Neural cell (in vitro differentiated cells): ENCODE data around the gene AVEN. TPM values are rescaled to one million over a fixed set of nuclear protein-coding genes. Genes with fewer than 3 reads are reported as not detected.

Source experiments
- H2AFZ ChIP-seq: fragments of 200-600, 300-800 bp; sonication (generic), shearing (Covaris generic); 2 replicates; pipeline ENCODE4 v1.6.0; 2014; ENCODE audit warnings: low read depth, mild to moderate bottlenecking, antibody characterized with exemption, low read length, moderate library complexity
- H3F3A ChIP-seq: fragments of 200-600 bp; shearing (Covaris generic); 2 replicates; pipeline ENCODE4 v1.6.1; 2016; ENCODE audit warnings: mild to moderate bottlenecking, moderate library complexity, mixed read lengths, antibody characterized with exemption, low read length; ENCODE audit not compliant: insufficient read depth, poor library complexity, severe bottlenecking
- H3K27ac ChIP-seq: fragments of 200-600, 300-800 bp; sonication (generic), shearing (Covaris generic); 2 replicates; pipeline ENCODE4 v1.5.1; 2014; ENCODE audit warnings: mild to moderate bottlenecking, low read length, moderate library complexity
- H3K27me3 ChIP-seq: fragments of 300-800, 200-600 bp; sonication (generic), shearing (Covaris generic); 2 replicates; pipeline ENCODE4 v1.6.0; 2014; ENCODE audit warnings: mild to moderate bottlenecking, low read depth, low read length, moderate library complexity; ENCODE audit not compliant: insufficient read depth
- H3K36me3 ChIP-seq: fragments of 300-800, 200-600 bp; sonication (generic), shearing (Covaris generic); 2 replicates; pipeline ENCODE4 v1.5.1; 2014; ENCODE audit warnings: mild to moderate bottlenecking, antibody characterized with exemption, low read length, moderate library complexity; ENCODE audit not compliant: insufficient read depth
- H3K4me2 ChIP-seq: fragments of 300-800, 200-600 bp; sonication (generic), shearing (Covaris generic); 2 replicates; pipeline ENCODE4 v1.6.0; 2014; ENCODE audit warnings: mild to moderate bottlenecking, low read length
- H3K4me3 ChIP-seq: fragments of 300-800, 200-600 bp; sonication (generic), shearing (Covaris generic); 2 replicates; pipeline ENCODE4 v1.5.1; 2014; ENCODE audit warnings: mild to moderate bottlenecking, low read length, moderate library complexity
- H3K79me2 ChIP-seq: fragments of 200-600 bp; shearing (Covaris generic); replicated peaks from 2 replicates; pipeline ENCODE4 v1.6.0; 2014; ENCODE audit warnings: mild to moderate bottlenecking, low read length, moderate library complexity; ENCODE audit not compliant: insufficient read depth
- H3K9ac ChIP-seq: fragments of 300-800, 200-600 bp; sonication (generic), shearing (Covaris generic); 2 replicates; pipeline ENCODE4 v1.6.1; 2016; ENCODE audit warnings: mild to moderate bottlenecking, low read length, mixed read lengths
- H3K9me2 ChIP-seq: fragments of 200-600 bp; shearing (Covaris generic); 2 replicates; pipeline ENCODE4 v1.6.1; 2016; ENCODE audit warnings: mild to moderate bottlenecking, low read length, mixed read lengths; ENCODE audit not compliant: insufficient read depth
- H3K9me3 ChIP-seq: fragments of 200-600, 300-800 bp; sonication (generic), shearing (Covaris generic); 2 replicates; pipeline ENCODE4 v1.6.1; 2016; ENCODE audit warnings: mild to moderate bottlenecking, mixed run types, low read length, moderate library complexity, mixed read lengths
- H4K20me1 ChIP-seq: fragments of 200-600 bp; shearing (Covaris generic); 2 replicates; pipeline ENCODE4 v1.6.1; 2016; ENCODE audit warnings: mild to moderate bottlenecking, mixed run types; ENCODE audit not compliant: insufficient read depth
- CTCF ChIP-seq: fragments of 450-650 bp; IDR thresholded peaks from 2 replicates; pipeline ENCODE4 v1.5.1; 2014; ENCODE audit warnings: antibody characterized with exemption, mild to moderate bottlenecking, moderate library complexity; ENCODE audit not compliant: poor library complexity, severe bottlenecking
- EP300 ChIP-seq: fragments of 450-650 bp; conservative IDR thresholded peaks from 2 replicates; pipeline ENCODE4 v1.6.1; 2014; ENCODE audit warnings: antibody characterized with exemption, mild to moderate bottlenecking, moderate library complexity; ENCODE audit not compliant: poor library complexity, severe bottlenecking
- EZH2 ChIP-seq: fragments of 200-600, 300-800 bp; shearing (Covaris generic), sonication (generic); IDR thresholded peaks from 2 replicates; pipeline ENCODE4 v1.6.1; 2014; ENCODE audit warnings: antibody characterized with exemption, low read length, borderline replicate concordance, mild to moderate bottlenecking; ENCODE audit not compliant: insufficient read depth, poor library complexity, severe bottlenecking
- MXI1 ChIP-seq: fragments of 450-650 bp; conservative IDR thresholded peaks from 2 replicates; pipeline ENCODE4 v1.6.1; 2014; ENCODE audit warnings: antibody characterized with exemption, mild to moderate bottlenecking; ENCODE audit not compliant: poor library complexity, severe bottlenecking
- POLR2AphosphoS5 ChIP-seq: IDR thresholded peaks from 2 replicates; pipeline ENCODE4 v1.6.1; 2012
- RAD21 ChIP-seq: fragments of 450-650 bp; conservative IDR thresholded peaks from 2 replicates; pipeline ENCODE4 v1.6.1; 2014; ENCODE audit warnings: antibody characterized with exemption, mild to moderate bottlenecking, moderate library complexity
- REST ChIP-seq: IDR thresholded peaks from 2 replicates; pipeline ENCODE4 v1.6.1; 2012; ENCODE audit warnings: borderline replicate concordance
- SMC3 ChIP-seq: fragments of 450-650 bp; conservative IDR thresholded peaks from 2 replicates; pipeline ENCODE4 v1.6.1; 2014; ENCODE audit warnings: antibody characterized with exemption, mild to moderate bottlenecking, moderate library complexity; ENCODE audit not compliant: poor library complexity
- TAF1 ChIP-seq: IDR thresholded peaks from 2 replicates; pipeline ENCODE4 v1.6.1; 2012; ENCODE audit warnings: low read depth
- polyA plus RNA-seq: library from polyadenylated mRNA; depleted of rRNA; stranded (reverse); fragments of >200 nt; gene quantifications from 2 replicates; pipeline ENCODE4 v1.2.3, GENCODE V29; 2014

The AVEN gene
- polyA plus RNA-seq, 1 donor from 2014 or later = 14.1 TPM

GRCh38 chr15:33946152-33946551 lies 92.9 kb downstream of the AVEN start:
- Histone ChIP-seq H3K4me2 (no peak overlapping the region), H2AFZ (no peak overlapping the region), H3K4me3 (no peak overlapping the region), H3K9me3 (no peaks in the 10 kb centered on the region), H3K9ac (no peak overlapping the region), H4K20me1 (no peaks in the 10 kb centered on the region), H3K27ac (no peak overlapping the region), H3K79me2 (no peaks in the 10 kb centered on the region), H3K27me3 (no peaks in the 10 kb centered on the region), H3K36me3 (no peaks in the 10 kb centered on the region), H3F3A (no peaks in the 10 kb centered on the region), H3K9me2 (no peaks in the 10 kb centered on the region)
- TF ChIP-seq REST (no peak), EP300 (no peak), TAF1 (no peak), SMC3 (no peak)

GRCh38 chr15:33941279-33942063 lies 97.5 kb downstream of the AVEN start:
- Histone ChIP-seq H3K79me2 (no peaks in the 10 kb centered on the region), H4K20me1 (no peaks in the 10 kb centered on the region), H3K36me3 (no peaks in the 10 kb centered on the region), H3F3A (no peaks in the 10 kb centered on the region), H3K9me3 (no peaks in the 10 kb centered on the region), H3K9ac (no peak overlapping the region), H3K27me3 (no peaks in the 10 kb centered on the region), H3K9me2 (no peaks in the 10 kb centered on the region), H3K27ac (no peak overlapping the region), H3K4me3 (no peak overlapping the region), H2AFZ (no peak overlapping the region), H3K4me2 (no peak overlapping the region)
- no peak for TF ChIP-seq EP300
- TF ChIP-seq EZH2 = no peak
- TF ChIP-seq RAD21 = no peak
- no peak for TF ChIP-seq MXI1
- no peak for TF ChIP-seq CTCF
- TF ChIP-seq POLR2AphosphoS5 = no peak
